Measurements from ENCODE around the gene ZCCHC2.
A peak's percentile ranks its signal among the peaks of the same experiment; 100 is the strongest.

The ZCCHC2 gene

GRCh38 chr18:62522504-62523254 lies at the start of gene ZCCHC2:
Gene ZCCHC2, plus strand, starts transcription at chr18:62523025. Its CDS starts 400 bp downstream, at chr18:62523425.
- DNase-seq = peak; percentile 97

GRCh38 chr18:62479574-62479973 lies 43.3 kb upstream of the ZCCHC2 start:
- DNase-seq = no peak

- no peak for DNase-seq
Observed at GRCh38 chr18:62480927-62481326, 41.9 kb upstream of the ZCCHC2 start.

GRCh38 chr18:62484941-62485340 lies 37.9 kb upstream of the ZCCHC2 start:
- DNase-seq = no peak

GRCh38 chr18:62485684-62486083 lies 37.1 kb upstream of the ZCCHC2 start:
- no peak for DNase-seq

DNA sequence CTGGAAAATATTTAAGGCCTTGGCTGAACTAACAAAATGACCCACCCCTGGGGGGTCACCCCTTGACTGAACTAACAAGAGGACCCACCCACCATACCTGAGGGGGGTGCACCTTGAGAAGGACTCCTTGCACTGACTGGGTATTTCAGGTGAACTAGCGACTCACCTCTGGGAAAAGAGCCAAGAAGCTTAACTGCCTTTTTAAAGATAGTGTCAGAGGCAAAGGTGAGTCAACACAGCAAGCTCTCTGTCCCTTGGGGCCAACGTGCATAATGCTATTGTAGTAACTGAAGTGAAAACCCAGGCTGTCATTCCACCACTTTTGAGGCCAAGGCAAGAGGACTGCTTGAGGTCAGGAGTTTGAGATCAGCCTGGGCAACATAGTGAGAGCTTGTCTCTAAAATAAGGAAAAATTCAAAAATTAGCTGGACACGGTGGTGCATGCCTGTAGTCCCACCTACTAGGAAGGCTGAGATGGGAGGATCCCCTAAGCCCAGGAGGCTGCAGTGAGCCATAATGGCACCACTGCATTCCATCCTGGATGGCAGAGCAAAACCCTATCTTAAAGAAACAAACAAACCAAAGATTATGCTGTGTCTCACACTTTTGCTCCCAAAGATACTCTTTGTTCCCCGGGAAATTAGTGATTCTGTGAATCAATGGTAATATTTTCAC lies 36.4 kb upstream of the ZCCHC2 start:
- DNase-seq = no peak

DNA sequence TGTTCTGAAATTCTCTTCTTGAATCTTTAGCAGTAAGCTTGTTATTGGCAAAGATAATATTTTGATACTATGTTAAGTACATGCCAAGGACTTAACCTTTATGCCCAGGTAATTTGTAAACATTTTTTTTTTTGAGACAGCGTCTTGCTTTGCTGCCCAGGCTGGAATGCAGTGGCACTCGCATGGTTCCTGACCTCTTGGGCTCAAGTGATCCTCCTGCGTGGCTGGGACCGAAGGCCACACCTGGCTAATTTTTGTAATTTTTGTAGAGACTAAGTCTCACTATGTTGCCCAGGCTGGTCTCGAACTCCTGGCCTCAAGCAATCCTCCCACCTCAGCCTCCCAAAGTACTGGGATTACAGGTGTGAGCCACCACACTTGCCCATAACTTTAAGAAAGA lies 35.7 kb upstream of the ZCCHC2 start:
- no peak for DNase-seq

GRCh38 chr18:62490967-62491695 lies 31.7 kb upstream of the ZCCHC2 start:
- DNase-seq = no peak

DNA sequence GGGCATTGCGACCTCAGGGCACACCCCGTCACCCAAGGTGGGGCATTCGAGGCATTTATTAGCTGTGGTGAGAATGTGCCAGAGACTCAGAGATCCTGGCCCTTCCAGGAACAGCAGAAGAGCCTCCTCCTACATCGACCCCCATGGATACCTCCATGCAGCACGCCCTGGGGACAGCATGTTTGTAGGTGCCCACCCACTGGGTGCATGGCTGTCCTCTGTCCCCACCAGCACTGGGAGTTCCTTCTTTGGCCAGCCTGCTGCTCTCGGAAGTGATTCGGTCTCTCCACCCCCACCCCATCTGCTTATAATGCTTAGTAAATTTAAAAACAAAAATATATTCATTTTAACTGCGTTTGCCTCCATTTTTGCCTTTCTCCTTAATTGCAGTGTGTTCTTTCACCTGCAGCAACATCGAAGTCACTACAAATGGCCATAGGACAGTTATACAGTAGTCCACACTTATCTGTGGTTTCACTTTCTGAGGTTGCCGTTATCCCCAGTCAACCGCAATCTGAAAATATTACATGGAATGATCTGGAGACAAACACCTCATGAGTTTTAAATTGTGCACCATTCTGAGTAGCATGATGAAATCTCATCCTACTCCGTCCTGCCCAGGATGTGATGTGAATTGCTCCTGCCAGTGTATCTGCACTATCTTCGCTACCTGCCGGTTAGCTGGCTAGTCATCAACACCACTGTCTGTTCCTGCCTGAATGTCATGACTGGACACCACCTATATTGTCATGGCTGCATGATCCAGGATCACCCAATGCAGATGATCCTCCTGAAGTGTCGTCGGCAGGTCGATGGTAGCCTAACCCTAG lies 29.6 kb upstream of the ZCCHC2 start:
- DNase-seq = no peak

DNA sequence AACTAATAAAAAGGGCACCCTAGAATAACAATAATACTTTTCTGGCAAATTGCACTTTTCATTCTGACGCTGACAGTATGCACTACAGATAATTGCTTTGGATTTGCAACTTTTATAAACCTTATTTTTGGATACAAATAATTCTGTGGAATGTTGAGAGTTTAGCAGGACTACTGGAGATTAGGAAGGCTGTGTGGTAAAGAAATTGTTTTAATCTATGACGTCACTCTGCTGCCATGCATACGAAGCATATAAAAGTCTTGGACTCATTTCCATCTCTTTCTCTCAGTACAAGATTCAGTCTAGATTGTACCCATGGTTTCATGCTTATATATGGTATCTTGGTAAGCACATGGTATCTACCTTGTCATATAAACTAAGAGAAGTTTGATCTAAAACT lies 28.1 kb upstream of the ZCCHC2 start:
- DNase-seq = no peak

DNA sequence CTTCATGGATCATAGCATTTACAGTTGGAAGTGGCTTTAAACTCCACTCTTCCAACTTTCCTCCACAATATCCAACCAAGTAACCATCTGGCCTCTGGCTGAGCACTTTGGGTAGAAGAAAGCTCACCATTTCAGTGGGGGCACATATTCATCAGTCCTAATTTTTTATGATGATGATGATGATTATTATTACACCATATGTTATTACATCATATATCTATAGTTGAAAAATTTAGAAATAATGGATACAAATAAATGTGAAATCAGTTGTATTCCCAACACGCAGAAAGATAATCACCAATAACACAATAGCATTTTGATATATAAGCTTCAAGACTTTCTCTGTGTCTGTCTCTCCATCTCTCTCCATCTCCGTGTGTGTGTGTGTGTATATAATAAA lies 26.6 kb upstream of the ZCCHC2 start:
- no peak for DNase-seq

GRCh38 chr18:62497190-62497772 lies 25.5 kb upstream of the ZCCHC2 start:
- no peak for DNase-seq

DNA sequence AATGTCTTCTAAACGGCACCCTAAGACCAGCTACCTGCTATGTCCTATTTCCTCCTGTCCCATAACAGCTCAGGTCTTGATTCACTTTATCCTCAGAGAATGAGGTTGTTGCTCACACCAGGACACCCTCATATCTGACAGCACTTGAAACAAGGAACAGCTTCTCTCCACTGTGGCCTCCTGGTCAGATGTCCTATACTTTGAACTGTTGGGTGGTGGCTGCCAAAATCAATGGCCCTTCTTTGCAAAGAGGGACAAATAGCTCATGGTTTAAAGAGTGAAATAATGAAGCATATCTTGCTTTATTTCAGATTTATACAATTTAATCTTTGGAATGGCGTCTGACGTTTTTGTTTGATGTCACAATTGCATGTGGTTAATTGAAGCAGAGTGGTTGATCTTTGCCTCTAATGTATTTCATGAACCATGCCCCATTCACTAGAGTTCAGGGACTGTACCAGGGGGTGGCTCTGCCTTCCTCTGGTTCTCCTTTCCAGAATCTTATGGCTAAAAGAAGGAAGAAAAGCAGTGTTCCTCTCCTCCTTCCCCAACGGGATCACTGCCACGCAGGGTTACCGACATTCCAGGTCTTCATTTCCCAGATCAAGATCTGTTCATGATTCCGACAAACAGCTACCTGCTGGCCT lies 24.1 kb upstream of the ZCCHC2 start:
- no peak for DNase-seq

- peak; percentile 44 for DNase-seq
Observed at GRCh38 chr18:62499263-62499650, 23.6 kb upstream of the ZCCHC2 start.

DNA sequence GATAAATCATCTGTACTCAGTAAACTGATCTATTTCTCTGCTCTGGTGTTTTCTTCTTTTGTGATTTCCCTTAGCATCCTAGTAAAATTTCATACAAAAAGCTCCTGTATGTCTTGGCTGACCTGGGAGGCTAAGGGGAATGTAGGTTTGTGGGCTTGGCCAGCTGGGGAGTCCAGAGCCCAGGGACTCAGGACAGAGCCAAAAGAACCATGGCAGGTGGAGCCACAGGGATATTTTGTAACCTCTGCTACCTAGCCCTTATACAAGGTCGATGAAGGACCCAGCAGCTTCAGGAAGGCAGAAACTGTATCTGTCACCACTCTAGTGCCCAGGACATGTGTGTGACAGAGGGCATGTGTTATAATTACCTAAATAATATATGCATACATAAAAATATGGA lies 22.7 kb upstream of the ZCCHC2 start:
- no peak for DNase-seq

GRCh38 chr18:62500966-62501591 lies 21.7 kb upstream of the ZCCHC2 start:
- no peak for DNase-seq

- DNase-seq = peak; percentile 10
Observed at GRCh38 chr18:62505669-62506494, 16.9 kb upstream of the ZCCHC2 start.

- no peak for DNase-seq
Observed at GRCh38 chr18:62506495-62507143, 16.2 kb upstream of the ZCCHC2 start.

DNA sequence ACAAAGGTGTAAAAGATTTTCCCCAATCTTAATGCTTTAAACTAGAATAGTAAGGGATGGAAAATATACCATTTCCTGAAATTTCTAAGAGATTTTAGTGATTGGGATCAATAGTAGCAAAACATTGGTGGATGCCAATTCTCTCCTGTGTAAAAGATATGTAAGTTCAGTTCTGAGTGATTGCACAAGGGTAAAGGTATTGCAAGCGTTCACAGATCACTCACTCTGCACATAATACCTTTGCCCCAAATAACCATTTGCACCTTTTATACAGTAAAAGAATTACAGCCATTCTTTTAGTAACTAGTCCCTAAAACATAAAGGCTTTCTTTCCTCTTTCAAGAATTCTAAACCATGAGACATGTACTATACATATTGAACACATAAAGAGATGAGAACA lies 13.0 kb upstream of the ZCCHC2 start:
- DNase-seq = no peak

GRCh38 chr18:62510789-62511188 lies 12.0 kb upstream of the ZCCHC2 start:
- no peak for DNase-seq
